HL-60 (cell line): ENCODE measurements around the gene SSNA1.

Experiments used
- CTCF ChIP-seq: IDR thresholded peaks from one replicate; pipeline ENCODE4 v1.5.1; 2011; ENCODE audit warnings: low read length, control low read depth, inconsistent platforms; ENCODE audit not compliant: insufficient read depth
- GABPA ChIP-seq: IDR thresholded peaks from 2 replicates; pipeline ENCODE4 v1.6.1; 2012; ENCODE audit warnings: low read depth
- POLR2AphosphoS5 ChIP-seq: IDR thresholded peaks from 2 replicates; pipeline ENCODE4 v1.6.1; 2012; ENCODE audit warnings: low read depth
- REST ChIP-seq: IDR thresholded peaks from 2 replicates; pipeline ENCODE4 v1.6.1; 2012; ENCODE audit warnings: low read depth; ENCODE audit not compliant: insufficient replicate concordance
- SPI1 ChIP-seq: IDR thresholded peaks from 2 replicates; pipeline ENCODE4 v1.6.1; 2012; ENCODE audit warnings: low read depth, mild to moderate bottlenecking, borderline replicate concordance

GRCh38 chr9:137202966-137203365 lies 14.5 kb downstream of the SSNA1 start:
- TF ChIP-seq CTCF (no peak), POLR2AphosphoS5 (no peak), REST (no peak), SPI1 (no peak), GABPA (no peak)
